ENCODE measurements around the gene SERPINA12.

Gene SERPINA12

DNA sequence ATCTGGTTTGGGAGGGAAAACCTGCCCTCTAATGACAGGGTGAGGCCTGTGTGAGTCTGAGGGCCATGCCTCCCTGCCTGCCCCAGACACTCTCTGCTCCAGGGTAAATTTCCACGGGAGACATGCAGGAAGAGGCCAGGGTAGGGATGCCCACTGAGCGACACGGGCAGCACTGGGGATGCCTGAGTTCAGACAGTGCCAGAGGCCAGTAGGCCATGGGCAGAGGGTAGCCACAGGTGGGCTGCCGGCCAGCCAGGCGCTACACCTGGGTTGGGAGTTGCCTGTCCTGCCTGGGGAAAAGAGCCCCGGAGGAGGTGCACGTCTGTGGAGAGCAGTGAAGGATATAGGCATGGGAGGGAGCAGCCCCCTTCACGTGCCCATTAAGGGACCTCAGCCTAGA, 3.6 kb downstream of the SERPINA12 start:
- Mint-ChIP-seq H3K4me1 (peaks cover 11% of the 10 kb centered on the region), H3K9me3 (no peaks in the 10 kb centered on the region), H3K27ac (no peak overlapping the region), H3K4me3 (no peak overlapping the region), H3K27me3 (ENCODE audit: low read depth, poor library complexity) (peaks cover 25% of the 10 kb centered on the region), H3K36me3 (ENCODE audit: low read depth) (no peaks in the 10 kb centered on the region)
- DNase-seq = no peak
- TF ChIP-seq, protein P1, sequence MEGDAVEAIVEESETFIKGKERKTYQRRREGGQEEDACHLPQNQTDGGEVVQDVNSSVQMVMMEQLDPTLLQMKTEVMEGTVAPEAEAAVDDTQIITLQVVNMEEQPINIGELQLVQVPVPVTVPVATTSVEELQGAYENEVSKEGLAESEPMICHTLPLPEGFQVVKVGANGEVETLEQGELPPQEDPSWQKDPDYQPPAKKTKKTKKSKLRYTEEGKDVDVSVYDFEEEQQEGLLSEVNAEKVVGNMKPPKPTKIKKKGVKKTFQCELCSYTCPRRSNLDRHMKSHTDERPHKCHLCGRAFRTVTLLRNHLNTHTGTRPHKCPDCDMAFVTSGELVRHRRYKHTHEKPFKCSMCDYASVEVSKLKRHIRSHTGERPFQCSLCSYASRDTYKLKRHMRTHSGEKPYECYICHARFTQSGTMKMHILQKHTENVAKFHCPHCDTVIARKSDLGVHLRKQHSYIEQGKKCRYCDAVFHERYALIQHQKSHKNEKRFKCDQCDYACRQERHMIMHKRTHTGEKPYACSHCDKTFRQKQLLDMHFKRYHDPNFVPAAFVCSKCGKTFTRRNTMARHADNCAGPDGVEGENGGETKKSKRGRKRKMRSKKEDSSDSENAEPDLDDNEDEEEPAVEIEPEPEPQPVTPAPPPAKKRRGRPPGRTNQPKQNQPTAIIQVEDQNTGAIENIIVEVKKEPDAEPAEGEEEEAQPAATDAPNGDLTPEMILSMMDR (IDR thresholded peaks at IDR 0.05) = no peak

DNA sequence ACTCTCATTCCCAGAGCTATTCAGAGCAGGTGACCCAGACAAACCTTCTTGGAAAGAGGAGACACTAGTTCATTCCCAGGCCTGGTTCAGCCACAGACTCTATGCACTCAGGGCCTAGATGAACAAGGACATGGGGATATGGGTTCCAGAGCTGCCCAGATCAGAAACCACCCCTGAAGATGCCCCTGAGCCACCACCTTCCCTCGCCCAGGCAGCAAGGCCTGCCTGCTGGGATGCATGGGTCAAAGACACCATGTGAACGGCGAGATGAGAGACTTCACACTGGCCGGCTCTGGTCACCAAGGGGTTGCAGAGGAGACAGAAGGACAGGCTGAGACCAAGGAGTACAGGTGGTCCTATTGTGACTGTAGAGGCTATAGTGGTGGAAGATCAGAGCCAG, 4.1 kb downstream of the SERPINA12 start:
- no peaks in the 10 kb centered on the region for H3K36me3 Mint-ChIP-seq (ENCODE audit: low read depth)
- no peaks in the 10 kb centered on the region for H3K9me3 Mint-ChIP-seq
- peaks cover 11% of the 10 kb centered on the region for H3K4me1 Mint-ChIP-seq
- TF ChIP-seq, protein P1 (IDR thresholded peaks at IDR 0.05) = no peak
- no peak for DNase-seq
- no peak overlapping the region for H3K27ac Mint-ChIP-seq
- no peak overlapping the region for H3K4me3 Mint-ChIP-seq
- peaks cover 26% of the 10 kb centered on the region for H3K27me3 Mint-ChIP-seq (ENCODE audit: low read depth, poor library complexity)

GRCh38 chr14:94501588-94502516, 7.4 kb downstream of the SERPINA12 start:
- DNase-seq = no peak
- H3K36me3 Mint-ChIP-seq (ENCODE audit: low read depth) = no peaks in the 10 kb centered on the region
- H3K4me3 Mint-ChIP-seq = no peak overlapping the region
- peaks cover 33% of the 10 kb centered on the region for H3K27me3 Mint-ChIP-seq (ENCODE audit: low read depth, poor library complexity)
- H3K27ac Mint-ChIP-seq = no peak overlapping the region
- peaks cover 11% of the 10 kb centered on the region for H3K4me1 Mint-ChIP-seq
- no peaks in the 10 kb centered on the region for H3K9me3 Mint-ChIP-seq
- TF ChIP-seq, protein P1 (IDR thresholded peaks at IDR 0.05) = no peak

- H3K9me3 Mint-ChIP-seq = no peaks in the 10 kb centered on the region
- no peak for DNase-seq
Measured at GRCh38 chr14:94500264-94500663, 9.0 kb downstream of the SERPINA12 start.

DNA sequence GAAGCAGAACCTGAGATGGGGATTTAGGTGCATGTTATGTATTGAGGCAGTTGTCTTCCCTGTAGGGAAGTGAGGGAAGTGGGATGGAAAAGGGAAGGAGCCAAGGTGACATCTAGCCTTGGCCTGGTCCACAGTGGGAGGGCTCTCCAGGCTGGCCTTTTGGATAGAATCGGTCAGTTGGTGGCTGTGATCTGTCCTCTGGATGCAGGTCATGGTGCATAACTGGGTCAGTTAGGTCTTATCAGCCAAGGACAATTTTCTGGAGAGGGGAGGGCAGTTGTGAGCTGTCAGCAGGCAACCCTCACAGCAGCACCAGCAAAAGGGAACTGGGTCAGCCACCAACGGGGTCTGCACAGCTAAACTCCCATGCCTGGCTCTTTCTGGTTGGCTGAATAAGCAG, 9.6 kb downstream of the SERPINA12 start:
- H3K4me1 Mint-ChIP-seq = peaks cover 11% of the 10 kb centered on the region
- H3K36me3 Mint-ChIP-seq (ENCODE audit: low read depth) = no peaks in the 10 kb centered on the region
- H3K4me3 Mint-ChIP-seq = no peak overlapping the region
- peaks cover 44% of the 10 kb centered on the region for H3K27me3 Mint-ChIP-seq (ENCODE audit: low read depth, poor library complexity)
- TF ChIP-seq, protein P1 (IDR thresholded peaks at IDR 0.05) = no peak
- no peak for DNase-seq
- H3K9me3 Mint-ChIP-seq = no peaks in the 10 kb centered on the region
- H3K27ac Mint-ChIP-seq = no peak overlapping the region

More at GRCh38 chr14:94500264-94500663, 9.0 kb downstream of the SERPINA12 start:
- TF ChIP-seq, protein P1 (IDR thresholded peaks at IDR 0.05) = no peak
- H3K36me3 Mint-ChIP-seq (ENCODE audit: low read depth) = no peaks in the 10 kb centered on the region
- no peak overlapping the region for H3K27ac Mint-ChIP-seq
- no peak overlapping the region for H3K4me3 Mint-ChIP-seq
- peaks cover 46% of the 10 kb centered on the region for H3K27me3 Mint-ChIP-seq (ENCODE audit: low read depth, poor library complexity)
- peaks cover 11% of the 10 kb centered on the region for H3K4me1 Mint-ChIP-seq

DNA sequence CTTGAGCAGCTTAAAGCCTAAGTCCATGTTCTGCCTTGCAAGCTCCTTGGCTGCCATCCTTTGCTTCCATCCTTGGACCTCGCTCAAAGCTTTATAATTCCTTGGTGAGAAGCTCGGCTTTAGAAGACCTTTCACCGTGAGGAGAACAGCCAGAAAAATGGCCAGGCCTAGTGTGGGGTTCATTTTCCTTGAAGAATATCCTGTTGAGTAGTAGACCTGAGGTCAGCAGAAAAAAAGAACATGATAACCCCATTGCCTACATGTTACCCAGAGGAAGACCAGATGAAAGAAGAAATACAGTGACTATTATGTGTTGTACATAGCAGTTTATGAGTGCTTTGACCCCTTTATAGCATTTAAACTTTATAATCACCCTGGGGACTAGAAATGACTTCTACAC, 11.1 kb downstream of the SERPINA12 start:
- H3K4me3 Mint-ChIP-seq = no peak overlapping the region
- H3K9me3 Mint-ChIP-seq = no peaks in the 10 kb centered on the region
- TF ChIP-seq, protein P1 (IDR thresholded peaks at IDR 0.05) = no peak
- H3K4me1 Mint-ChIP-seq = peaks cover 11% of the 10 kb centered on the region
- no peaks in the 10 kb centered on the region for H3K36me3 Mint-ChIP-seq (ENCODE audit: low read depth)
- H3K27me3 Mint-ChIP-seq (ENCODE audit: low read depth, poor library complexity) = peaks cover 42% of the 10 kb centered on the region
- H3K27ac Mint-ChIP-seq = no peak overlapping the region
- DNase-seq = no peak
